ENCODE data around the gene OARD1.
A peak's percentile ranks its signal among the peaks of the same experiment; 100 is the strongest.

Gene OARD1

GRCh38 chr6:41073968-41074691, 2.0 kb upstream of the OARD1 start:
- Histone ChIP-seq H3K27me3 (ENCODE audit: insufficient read depth, insufficient read length) (no peaks in the 10 kb centered on the region), H3K9ac (ENCODE audit: insufficient read length, low read depth) (peak overlapping the region; percentile 99), H3K4me1 (ENCODE audit: insufficient read depth, insufficient read length) (no peaks in the 10 kb centered on the region), H3K9me3 (ENCODE audit: insufficient read depth, low read length) (no peaks in the 10 kb centered on the region), H3K36me3 (ENCODE audit: insufficient read depth, insufficient read length, low read length) (peaks cover 26% of the 10 kb centered on the region), H3K4me3 (ENCODE audit: insufficient read length, low read depth) (peak overlapping the region; percentile 97)
- DNase-seq (ENCODE audit: low read depth, low spot score) = no peak
- TF ChIP-seq SUZ12 (IDR thresholded peaks at IDR 0.05; ENCODE audit: extremely low read depth, insufficient read depth, insufficient read length) = no peak
- no peak for TF ChIP-seq ZNF274 (IDR thresholded peaks at IDR 0.05; ENCODE audit: low read depth, low read length)
- TF ChIP-seq YY1 (IDR thresholded peaks at IDR 0.05; ENCODE audit: insufficient read depth, insufficient read length) = no peak

- H3K4me1 ChIP-seq (ENCODE audit: insufficient read depth, insufficient read length) = no peaks in the 10 kb centered on the region
- H3K27me3 ChIP-seq (ENCODE audit: insufficient read depth, insufficient read length) = no peaks in the 10 kb centered on the region
- TF ChIP-seq YY1 (IDR thresholded peaks at IDR 0.05; ENCODE audit: insufficient read depth, insufficient read length) = no peak
- no peak for TF ChIP-seq ZNF274 (IDR thresholded peaks at IDR 0.05; ENCODE audit: low read depth, low read length)
- no peak for TF ChIP-seq SUZ12 (IDR thresholded peaks at IDR 0.05; ENCODE audit: extremely low read depth, insufficient read depth, insufficient read length)
- H3K36me3 ChIP-seq (ENCODE audit: insufficient read depth, insufficient read length, low read length) = peaks cover 28% of the 10 kb centered on the region
- no peaks in the 10 kb centered on the region for H3K9me3 ChIP-seq (ENCODE audit: insufficient read depth, low read length)
- H3K4me3 ChIP-seq (ENCODE audit: insufficient read length, low read depth) = peak overlapping the region; percentile 97
- DNase-seq (ENCODE audit: low read depth, low spot score) = peak; percentile 47
- H3K9ac ChIP-seq (ENCODE audit: insufficient read length, low read depth) = peak overlapping the region; percentile 99
These were observed 1.2 kb upstream of the OARD1 start for GRCh38 chr6:41073203-41073967.

GRCh38 chr6:41072836-41073202, 663 bp upstream of the OARD1 start, which contains the start of gene NFYA:
NFYA (plus strand) TSS chr6:41072974; CDS start chr6:41079090, 6,116 bp downstream.
- Histone ChIP-seq H3K27me3 (ENCODE audit: insufficient read depth, insufficient read length) (no peaks in the 10 kb centered on the region), H3K36me3 (ENCODE audit: insufficient read depth, insufficient read length, low read length) (peaks cover 31% of the 10 kb centered on the region), H3K9ac (ENCODE audit: insufficient read length, low read depth) (peak within 1 kb of the TSS; percentile 99), H3K4me1 (ENCODE audit: insufficient read depth, insufficient read length) (no peaks in the 10 kb centered on the region), H3K4me3 (ENCODE audit: insufficient read length, low read depth) (peak within 1 kb of the TSS; percentile 97), H3K9me3 (ENCODE audit: insufficient read depth, low read length) (no peaks in the 10 kb centered on the region)
- no peak for DNase-seq (ENCODE audit: low read depth, low spot score)
- TF ChIP-seq YY1 (IDR thresholded peaks at IDR 0.05; ENCODE audit: insufficient read depth, insufficient read length) (no peak), SUZ12 (IDR thresholded peaks at IDR 0.05; ENCODE audit: extremely low read depth, insufficient read depth, insufficient read length) (no peak), ZNF274 (IDR thresholded peaks at IDR 0.05; ENCODE audit: low read depth, low read length) (no peak)

GRCh38 chr6:41071501-41071922, 644 bp downstream of the OARD1 start:
- peak overlapping the region; percentile 97 for H3K4me3 ChIP-seq (ENCODE audit: insufficient read length, low read depth)
- no peaks in the 10 kb centered on the region for H3K27me3 ChIP-seq (ENCODE audit: insufficient read depth, insufficient read length)
- H3K36me3 ChIP-seq (ENCODE audit: insufficient read depth, insufficient read length, low read length) = peaks cover 31% of the 10 kb centered on the region
- H3K9ac ChIP-seq (ENCODE audit: insufficient read length, low read depth) = peak overlapping the region; percentile 96
- no peaks in the 10 kb centered on the region for H3K9me3 ChIP-seq (ENCODE audit: insufficient read depth, low read length)
- TF ChIP-seq ZNF274 (IDR thresholded peaks at IDR 0.05; ENCODE audit: low read depth, low read length) = no peak
- TF ChIP-seq SUZ12 (IDR thresholded peaks at IDR 0.05; ENCODE audit: extremely low read depth, insufficient read depth, insufficient read length) = no peak
- TF ChIP-seq YY1 (IDR thresholded peaks at IDR 0.05; ENCODE audit: insufficient read depth, insufficient read length) = no peak
- H3K4me1 ChIP-seq (ENCODE audit: insufficient read depth, insufficient read length) = no peaks in the 10 kb centered on the region
- no peak for DNase-seq (ENCODE audit: low read depth, low spot score)

GRCh38 chr6:41066867-41067304, 5.3 kb downstream of the OARD1 start:
- Histone ChIP-seq H3K9me3 (ENCODE audit: insufficient read depth, low read length) (no peaks in the 10 kb centered on the region), H3K9ac (ENCODE audit: insufficient read length, low read depth) (no peak overlapping the region), H3K27me3 (ENCODE audit: insufficient read depth, insufficient read length) (no peaks in the 10 kb centered on the region), H3K36me3 (ENCODE audit: insufficient read depth, insufficient read length, low read length) (peaks cover 43% of the 10 kb centered on the region), H3K4me3 (ENCODE audit: insufficient read length, low read depth) (no peak overlapping the region), H3K4me1 (ENCODE audit: insufficient read depth, insufficient read length) (no peaks in the 10 kb centered on the region)
- TF ChIP-seq SUZ12 (IDR thresholded peaks at IDR 0.05; ENCODE audit: extremely low read depth, insufficient read depth, insufficient read length) (no peak), ZNF274 (IDR thresholded peaks at IDR 0.05; ENCODE audit: low read depth, low read length) (no peak), YY1 (IDR thresholded peaks at IDR 0.05; ENCODE audit: insufficient read depth, insufficient read length) (no peak)
- peak; percentile 66 for DNase-seq (ENCODE audit: low read depth, low spot score)

GRCh38 chr6:41065550-41066026, 6.6 kb downstream of the OARD1 start:
- Histone ChIP-seq H3K4me3 (ENCODE audit: insufficient read length, low read depth) (no peak overlapping the region), H3K27me3 (ENCODE audit: insufficient read depth, insufficient read length) (no peaks in the 10 kb centered on the region), H3K36me3 (ENCODE audit: insufficient read depth, insufficient read length, low read length) (peaks cover 49% of the 10 kb centered on the region), H3K4me1 (ENCODE audit: insufficient read depth, insufficient read length) (no peaks in the 10 kb centered on the region), H3K9ac (ENCODE audit: insufficient read length, low read depth) (no peak overlapping the region), H3K9me3 (ENCODE audit: insufficient read depth, low read length) (no peaks in the 10 kb centered on the region)
- TF ChIP-seq YY1 (IDR thresholded peaks at IDR 0.05; ENCODE audit: insufficient read depth, insufficient read length) (no peak), SUZ12 (IDR thresholded peaks at IDR 0.05; ENCODE audit: extremely low read depth, insufficient read depth, insufficient read length) (no peak), ZNF274 (IDR thresholded peaks at IDR 0.05; ENCODE audit: low read depth, low read length) (no peak)
- no peak for DNase-seq (ENCODE audit: low read depth, low spot score)

GRCh38 chr6:41064841-41065240, 7.3 kb downstream of the OARD1 start:
- no peaks in the 10 kb centered on the region for H3K4me1 ChIP-seq (ENCODE audit: insufficient read depth, insufficient read length)
- no peaks in the 10 kb centered on the region for H3K27me3 ChIP-seq (ENCODE audit: insufficient read depth, insufficient read length)
- H3K9ac ChIP-seq (ENCODE audit: insufficient read length, low read depth) = no peak overlapping the region
- no peak overlapping the region for H3K4me3 ChIP-seq (ENCODE audit: insufficient read length, low read depth)
- H3K36me3 ChIP-seq (ENCODE audit: insufficient read depth, insufficient read length, low read length) = peaks cover 49% of the 10 kb centered on the region
- H3K9me3 ChIP-seq (ENCODE audit: insufficient read depth, low read length) = no peaks in the 10 kb centered on the region
- DNase-seq (ENCODE audit: low read depth, low spot score) = no peak
- TF ChIP-seq SUZ12 (IDR thresholded peaks at IDR 0.05; ENCODE audit: extremely low read depth, insufficient read depth, insufficient read length) (no peak), YY1 (IDR thresholded peaks at IDR 0.05; ENCODE audit: insufficient read depth, insufficient read length) (no peak), ZNF274 (IDR thresholded peaks at IDR 0.05; ENCODE audit: low read depth, low read length) (no peak)
